ENCODE measurements around the gene PLCG2. TPM values are rescaled to one million over a fixed set of nuclear protein-coding genes. Genes with fewer than 3 reads are reported as not detected.

Gene PLCG2
- total and polyA plus RNA-seq, 2 experiments from 2014 or later, result 0.39 TPM; not detected in 1

GRCh38 chr16:81863630-81864352, 84.7 kb downstream of the PLCG2 start:
- Histone ChIP-seq H3K9me3 (ENCODE audit: low read depth) (no peaks in the 10 kb centered on the region), H3K4me2 (ENCODE audit: unreplicated experiment) (no peak overlapping the region)
- no peak for TF ChIP-seq EZH2 (IDR thresholded peaks at IDR 0.05; ENCODE audit: insufficient read depth, poor library complexity, severe bottlenecking)
- TF ChIP-seq EZH2phosphoT487 (IDR thresholded peaks at IDR 0.05; ENCODE audit: insufficient read depth, low read depth), result no peak

GRCh38 chr16:81864646-81865382, 85.7 kb downstream of the PLCG2 start:
- Histone ChIP-seq H3F3A (ENCODE audit: insufficient read depth) (no peaks in the 10 kb centered on the region), H3K9me2 (ENCODE audit: insufficient read depth) (no peaks in the 10 kb centered on the region), H3K36me3 (ENCODE audit: low read depth) (no peaks in the 10 kb centered on the region), H3K4me2 (ENCODE audit: unreplicated experiment) (no peak overlapping the region), H3K4me3 (no peak overlapping the region), H3K27me3 (replicated peaks; ENCODE audit: insufficient read depth) (peaks cover 3% of the 10 kb centered on the region; the same call in 1 of the 2 replicates), H4K20me1 (ENCODE audit: insufficient read depth) (no peaks in the 10 kb centered on the region), H3K4me1 (ENCODE audit: insufficient read depth) (no peaks in the 10 kb centered on the region), H3K9me3 (ENCODE audit: low read depth) (no peaks in the 10 kb centered on the region), H2AFZ (no peak overlapping the region), H3K27ac (no peak overlapping the region), H3K9ac (no peak overlapping the region), H3K79me2 (ENCODE audit: insufficient read depth) (no peaks in the 10 kb centered on the region)
- TF ChIP-seq EZH2phosphoT487 (IDR thresholded peaks at IDR 0.05; ENCODE audit: insufficient read depth, low read depth), result no peak
- TF ChIP-seq EZH2 (IDR thresholded peaks at IDR 0.05; ENCODE audit: insufficient read depth, poor library complexity, severe bottlenecking), result no peak
- no peak for DNase-seq
- 27 to 32% methylated on average over 14 of the region's 14 CpGs for WGBS, 2 experiments (ENCODE audit: low coverage in 1 of 2, low lambda C conversion rate in 2 of 2, missing lambda C conversion rate in 2 of 2)
- in situ Hi-C loops (cut with MboI), result loop anchor here (10.0 kb wide), 1 partner anchor 500 kb away; no protein-coding TSS in a partner anchor

More at GRCh38 chr16:81863630-81864352, 84.7 kb downstream of the PLCG2 start:
- WGBS, 2 experiments (ENCODE audit: low coverage in 1 of 2, low lambda C conversion rate in 2 of 2, missing lambda C conversion rate in 2 of 2), result 42 to 43% methylated on average over 8 of the region's 8 CpGs
- H3K9me2 ChIP-seq (ENCODE audit: insufficient read depth), result no peaks in the 10 kb centered on the region
- no peaks in the 10 kb centered on the region for H3F3A ChIP-seq (ENCODE audit: insufficient read depth)
- in situ Hi-C loops (cut with MboI), result loop anchor here (10.0 kb wide), 1 partner anchor 499 kb away; no protein-coding TSS in a partner anchor
- H3K4me1 ChIP-seq (ENCODE audit: insufficient read depth), result no peaks in the 10 kb centered on the region
- no peak overlapping the region for H2AFZ ChIP-seq
- no peaks in the 10 kb centered on the region for H3K36me3 ChIP-seq (ENCODE audit: low read depth)
- H3K79me2 ChIP-seq (ENCODE audit: insufficient read depth), result no peaks in the 10 kb centered on the region
- DNase-seq, result no peak
- H4K20me1 ChIP-seq (ENCODE audit: insufficient read depth), result no peaks in the 10 kb centered on the region
- H3K9ac ChIP-seq, result no peak overlapping the region
- peaks cover 3% of the 10 kb centered on the region for H3K27me3 ChIP-seq (replicated peaks; ENCODE audit: insufficient read depth)
- H3K4me3 ChIP-seq, result no peak overlapping the region
- no peak overlapping the region for H3K27ac ChIP-seq

- no peak for DNase-seq
- Histone ChIP-seq H3K4me3 (no peak overlapping the region), H3K27me3 (replicated peaks; ENCODE audit: insufficient read depth) (peaks cover 9% of the 10 kb centered on the region; the same call in 1 of the 2 replicates), H3K9me2 (ENCODE audit: insufficient read depth) (no peaks in the 10 kb centered on the region), H2AFZ (no peak overlapping the region), H4K20me1 (ENCODE audit: insufficient read depth) (no peaks in the 10 kb centered on the region), H3K4me2 (ENCODE audit: unreplicated experiment) (no peak overlapping the region), H3K36me3 (ENCODE audit: low read depth) (no peaks in the 10 kb centered on the region), H3K27ac (no peak overlapping the region), H3K9me3 (ENCODE audit: low read depth) (no peaks in the 10 kb centered on the region), H3K79me2 (ENCODE audit: insufficient read depth) (no peaks in the 10 kb centered on the region), H3F3A (ENCODE audit: insufficient read depth) (no peaks in the 10 kb centered on the region), H3K4me1 (ENCODE audit: insufficient read depth) (no peaks in the 10 kb centered on the region), H3K9ac (no peak overlapping the region)
- 53 to 55% methylated on average over 10 of the region's 10 CpGs for WGBS, 2 experiments (ENCODE audit: low coverage in 1 of 2, low lambda C conversion rate in 2 of 2, missing lambda C conversion rate in 2 of 2)
- TF ChIP-seq EZH2phosphoT487 (IDR thresholded peaks at IDR 0.05; ENCODE audit: insufficient read depth, low read depth) (no peak), EZH2 (IDR thresholded peaks at IDR 0.05; ENCODE audit: insufficient read depth, poor library complexity, severe bottlenecking) (no peak)
- in situ Hi-C loops (cut with MboI), result loop anchor here (10.0 kb wide), 1 partner anchor 502 kb away; no protein-coding TSS in a partner anchor
Observed at GRCh38 chr16:81866820-81867440, 87.8 kb downstream of the PLCG2 start.

- Histone ChIP-seq H3K27ac (no peak overlapping the region), H3K36me3 (ENCODE audit: low read depth) (no peaks in the 10 kb centered on the region), H3K9ac (no peak overlapping the region), H3K4me3 (no peak overlapping the region), H3K9me3 (ENCODE audit: low read depth) (no peaks in the 10 kb centered on the region), H3K4me1 (ENCODE audit: insufficient read depth) (no peaks in the 10 kb centered on the region), H2AFZ (no peak overlapping the region), H3F3A (ENCODE audit: insufficient read depth) (no peaks in the 10 kb centered on the region), H3K4me2 (ENCODE audit: unreplicated experiment) (no peak overlapping the region), H3K79me2 (ENCODE audit: insufficient read depth) (no peaks in the 10 kb centered on the region), H3K9me2 (ENCODE audit: insufficient read depth) (no peaks in the 10 kb centered on the region), H3K27me3 (replicated peaks; ENCODE audit: insufficient read depth) (peaks cover 13% of the 10 kb centered on the region; the same call in 1 of the 2 replicates), H4K20me1 (ENCODE audit: insufficient read depth) (no peaks in the 10 kb centered on the region)
- in situ Hi-C loops (cut with MboI), result loop anchor here (10.0 kb wide), 1 partner anchor 503 kb away; no protein-coding TSS in a partner anchor
- no peak for DNase-seq
- TF ChIP-seq EZH2phosphoT487 (IDR thresholded peaks at IDR 0.05; ENCODE audit: insufficient read depth, low read depth) (no peak), EZH2 (IDR thresholded peaks at IDR 0.05; ENCODE audit: insufficient read depth, poor library complexity, severe bottlenecking) (no peak)
- WGBS, 2 experiments (ENCODE audit: low coverage in 1 of 2, low lambda C conversion rate in 2 of 2, missing lambda C conversion rate in 2 of 2), result 70 to 79% methylated on average over 3 of the region's 3 CpGs
Observed at GRCh38 chr16:81868057-81868748, 89.1 kb downstream of the PLCG2 start.

All from GM23248 (cell line).